Inferior parietal cortex (tissue), 1 donor: Measurements from ENCODE around the gene ZNF91.
"Not testable (repeated sequence)": the region's sequence is repeated elsewhere in the genome, so short reads cannot be mapped to it uniquely, and the experiment has no call there.

Source experiments
- DNase-seq: peaks from one replicate; pipeline ENCODE4 v3.0.0-alpha.2; 2016; ENCODE audit errors: extremely low spot score

ZNF91 gene

DNA sequence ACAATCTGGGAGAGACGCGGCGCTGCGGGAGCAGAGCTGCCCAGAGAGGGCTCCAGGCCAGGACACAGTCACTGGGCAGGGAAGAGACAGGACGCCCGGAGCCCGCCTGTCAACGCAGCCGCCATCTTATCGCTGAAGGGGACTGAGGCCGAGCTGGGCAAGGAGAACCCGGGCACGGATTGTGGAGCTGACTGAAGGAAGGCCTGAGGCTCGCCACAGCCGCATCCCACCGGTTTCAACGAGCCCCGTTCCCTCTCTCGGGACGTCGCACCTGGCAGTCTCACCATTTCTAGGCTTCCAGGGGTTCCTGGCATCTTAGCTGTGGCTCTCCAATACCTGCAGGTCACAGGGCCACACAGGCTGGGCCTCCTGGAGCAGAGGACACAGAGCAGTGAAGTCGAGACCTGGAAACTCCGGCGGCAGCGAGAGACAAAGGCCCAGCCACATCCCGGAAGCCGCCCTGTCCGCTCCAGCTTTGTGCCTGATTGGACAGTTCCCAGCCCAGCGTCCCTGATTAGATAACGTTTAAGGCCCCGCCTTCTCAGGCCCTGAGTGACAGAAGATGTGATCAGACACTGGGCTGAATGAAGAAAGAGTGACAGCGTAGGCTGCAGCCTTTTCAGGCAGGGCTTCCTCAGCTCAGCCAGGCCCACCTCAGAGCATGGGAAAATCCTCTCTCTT, at the start of gene ZNF91:
TSS of gene ZNF91 (minus strand) at position 431 of the 681 bp plus-strand sequence. CDS start at position 314, 117 bp downstream.
- peak; percentile 98 for DNase-seq

GRCh38 chr19:23440791-23441190, 45.5 kb upstream of the ZNF91 start:
- DNase-seq = no peak

- DNase-seq = no peak
Observed at GRCh38 chr19:23440207-23440606, 44.9 kb upstream of the ZNF91 start.

DNA sequence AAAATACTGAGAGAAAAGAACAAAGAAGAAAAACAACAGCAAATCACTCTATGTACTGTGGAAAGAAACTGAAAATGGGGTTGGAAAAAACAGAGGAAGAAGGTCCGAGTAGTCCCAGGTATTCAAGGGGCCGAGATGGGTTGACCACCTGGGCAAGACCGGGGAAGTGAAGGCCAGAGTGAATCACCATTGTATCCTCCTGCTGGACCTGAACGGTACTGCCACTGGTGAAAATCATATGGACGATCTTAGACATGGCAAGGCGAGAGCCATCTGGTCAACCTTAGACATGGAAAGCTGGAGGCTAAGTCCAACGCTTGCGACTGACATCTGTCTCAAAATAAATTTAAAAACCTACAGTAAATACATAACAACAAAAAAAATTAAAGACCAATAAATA, 44.4 kb upstream of the ZNF91 start:
- DNase-seq = no peak

DNA sequence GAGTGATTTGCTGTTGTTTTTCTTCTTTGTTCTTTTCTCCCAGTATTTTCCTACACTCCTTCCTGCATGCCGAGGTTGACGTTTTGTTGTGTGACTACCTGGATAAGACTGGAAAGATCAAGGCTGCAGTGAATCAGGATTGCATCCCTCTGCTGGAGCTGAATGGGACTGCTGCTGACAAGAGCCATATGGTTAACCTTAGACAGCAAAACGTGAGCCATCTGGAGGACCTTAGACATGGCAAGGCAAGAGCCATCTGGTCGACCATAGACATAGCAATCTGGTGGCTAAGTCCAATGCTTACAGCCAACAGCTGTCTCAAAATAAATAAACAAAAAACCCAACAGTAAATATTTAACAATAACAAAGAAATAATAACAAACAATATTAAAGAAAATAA, 42.6 kb upstream of the ZNF91 start:
- DNase-seq = no peak

GRCh38 chr19:23436944-23437343, 41.7 kb upstream of the ZNF91 start:
- DNase-seq = no peak

GRCh38 chr19:23436318-23436717, 41.0 kb upstream of the ZNF91 start:
- no peak for DNase-seq

GRCh38 chr19:23420824-23421223, 25.6 kb upstream of the ZNF91 start:
- DNase-seq = no peak

GRCh38 chr19:23419261-23419660, 24.0 kb upstream of the ZNF91 start:
- not testable (repeated sequence) for DNase-seq

GRCh38 chr19:23415561-23416191, 20.4 kb upstream of the ZNF91 start:
- no peak for DNase-seq

- no peak for DNase-seq
Observed at GRCh38 chr19:23415034-23415433, 19.8 kb upstream of the ZNF91 start.

DNA sequence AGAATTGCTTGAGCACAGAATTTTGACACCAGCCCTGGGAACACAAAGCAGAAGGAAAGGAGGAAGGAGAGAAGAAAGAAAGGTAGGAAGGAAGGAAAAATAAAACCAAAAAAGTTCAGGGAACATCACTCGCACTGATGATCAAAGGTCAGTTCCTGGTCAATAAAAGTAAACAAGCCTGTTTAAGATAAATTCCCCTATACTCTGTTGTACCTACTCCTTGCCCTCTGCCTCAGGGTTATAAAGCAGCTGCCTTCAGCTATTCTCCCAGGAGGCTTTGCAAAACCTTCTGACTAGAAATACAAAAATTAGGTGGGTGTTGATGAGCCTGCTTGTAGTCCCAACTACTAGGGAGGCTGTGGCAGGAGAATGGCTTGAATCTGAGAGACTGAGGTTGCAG, 14.9 kb upstream of the ZNF91 start:
- no peak for DNase-seq

DNA sequence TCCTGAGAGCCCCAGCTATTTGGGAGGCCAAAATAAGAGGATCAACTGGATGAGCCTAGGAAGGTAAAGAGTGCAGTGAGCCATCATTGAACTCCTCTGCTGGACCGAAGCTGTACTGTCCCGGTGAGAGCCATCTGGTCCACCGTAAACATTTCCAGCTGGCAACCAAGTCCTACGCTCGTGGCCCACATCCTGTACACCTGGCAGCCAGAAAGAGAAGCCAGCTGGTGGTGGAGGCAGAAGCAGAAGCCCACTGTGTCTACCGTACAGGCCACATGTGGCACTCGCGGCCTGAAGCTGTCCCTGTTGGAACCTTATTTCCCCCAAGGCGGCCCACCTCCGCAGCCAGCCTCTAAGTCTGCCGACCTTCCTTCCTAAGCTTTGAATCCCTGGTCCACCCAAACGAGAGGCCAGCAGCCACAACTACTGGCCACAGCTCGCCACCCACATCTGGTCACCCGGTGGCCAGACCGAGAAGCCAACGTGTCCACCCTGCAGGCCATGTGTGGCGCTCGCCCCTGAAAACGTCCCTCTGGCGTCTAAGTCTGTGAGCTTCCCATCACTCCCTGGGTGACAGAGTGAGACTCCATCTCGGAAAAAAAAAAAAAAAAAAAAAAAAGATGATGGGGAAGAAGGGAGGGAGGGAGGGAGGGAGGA, 14.2 kb upstream of the ZNF91 start:
- no peak for DNase-seq

- no peak for DNase-seq
Observed at GRCh38 chr19:23407616-23408133, 12.4 kb upstream of the ZNF91 start.

GRCh38 chr19:23406721-23407120, 11.4 kb upstream of the ZNF91 start:
- no peak for DNase-seq

GRCh38 chr19:23406091-23406490, 10.8 kb upstream of the ZNF91 start:
- DNase-seq = no peak

- DNase-seq = no peak
Observed at GRCh38 chr19:23404676-23405075, 9.4 kb upstream of the ZNF91 start.

DNA sequence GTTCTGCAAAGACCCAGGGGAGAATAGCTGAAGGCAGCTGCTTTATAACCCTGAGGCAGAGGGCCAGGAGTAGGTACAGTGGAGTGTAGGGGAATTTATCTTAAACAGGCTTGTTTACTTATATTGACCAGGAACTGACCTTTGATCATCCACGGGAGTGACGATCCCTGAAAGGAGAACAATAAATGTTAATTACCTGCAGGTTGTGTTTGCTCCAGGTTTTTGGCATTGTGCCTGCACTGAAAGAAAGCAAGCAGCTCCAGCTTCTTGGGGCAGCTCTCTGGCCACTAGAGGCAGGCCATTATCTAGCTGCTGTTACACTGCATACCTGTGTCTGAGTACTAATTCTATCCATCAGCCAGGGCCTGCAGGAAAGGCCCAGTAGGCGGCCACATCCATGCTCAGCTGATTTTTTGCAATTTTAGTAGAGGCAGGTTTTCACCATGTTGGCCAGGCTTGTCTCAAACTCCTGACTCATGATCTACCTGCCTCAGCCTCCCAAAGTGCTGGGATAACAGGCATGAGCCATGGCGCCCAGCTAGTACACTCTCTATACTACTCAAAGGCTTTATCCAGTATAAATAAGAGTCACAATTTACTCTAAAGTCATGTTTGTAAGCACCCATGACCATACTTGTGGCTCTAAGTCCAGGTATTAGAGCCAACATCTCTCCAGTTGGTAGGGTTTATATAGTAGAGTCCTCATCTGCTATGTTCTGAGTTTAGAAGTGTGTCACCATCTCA, 8.5 kb upstream of the ZNF91 start:
- DNase-seq = no peak

DNA sequence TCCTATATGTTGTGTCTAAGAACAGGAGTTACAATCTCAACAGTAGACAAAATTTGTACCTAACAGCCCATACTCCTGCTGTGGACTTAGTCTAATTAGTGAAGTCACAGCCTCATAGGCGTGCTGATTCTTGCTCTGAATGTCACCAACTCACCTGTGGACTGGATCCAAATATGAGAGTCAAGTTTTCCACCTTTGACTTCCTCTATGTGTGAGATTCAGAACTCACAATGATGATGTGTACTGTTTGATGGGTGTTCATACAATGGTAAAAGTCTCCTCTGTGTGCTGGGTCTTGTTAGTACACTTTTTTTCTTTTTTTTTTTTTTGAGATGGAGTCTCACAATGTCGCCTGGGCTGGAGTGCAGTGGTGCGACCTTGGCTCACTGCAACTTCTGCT, 7.8 kb upstream of the ZNF91 start:
- no peak for DNase-seq

DNA sequence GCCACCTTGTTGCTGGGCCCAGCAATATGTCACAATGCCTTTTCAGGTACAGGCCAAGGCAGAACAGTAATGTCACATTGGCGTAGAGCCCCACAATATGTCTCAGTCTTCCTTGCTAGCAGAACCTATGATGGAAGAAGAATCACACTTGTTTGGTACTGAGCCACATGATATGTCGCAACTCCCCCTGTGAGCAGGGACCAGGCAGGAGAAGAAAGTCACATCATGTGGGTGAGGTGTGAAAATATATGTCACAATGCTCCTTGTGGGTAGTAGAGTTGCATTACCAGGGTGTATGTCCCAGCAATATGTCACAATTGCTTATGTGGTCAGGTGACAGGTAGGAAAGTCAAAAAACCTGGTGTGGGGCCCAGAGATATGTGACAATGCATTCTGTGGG, 7.1 kb upstream of the ZNF91 start:
- no peak for DNase-seq

- no peak for DNase-seq
Observed at GRCh38 chr19:23401086-23401610, 5.9 kb upstream of the ZNF91 start.

DNA sequence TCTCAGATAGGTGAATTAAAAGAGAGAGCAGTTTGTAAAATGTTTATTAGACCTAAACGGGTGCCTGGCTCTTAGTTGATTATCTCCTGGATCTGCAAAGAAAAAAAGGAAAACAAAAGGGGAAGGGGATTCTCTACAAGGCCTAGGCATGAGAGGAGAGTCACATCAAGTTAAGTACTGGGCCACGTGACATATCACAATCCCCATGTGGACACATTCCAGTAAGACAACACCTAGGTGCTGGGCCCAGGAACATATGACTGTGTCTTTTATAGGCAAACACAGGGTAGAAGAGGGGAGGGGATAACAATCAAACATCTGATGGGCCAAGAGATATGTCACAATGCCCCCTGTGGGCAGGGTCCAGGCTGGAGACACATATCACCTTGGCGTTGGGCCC, 4.2 kb upstream of the ZNF91 start:
- DNase-seq = no peak
